CD14-positive monocyte (primary cell): ENCODE results near the gene F2RL3. TPM values are rescaled to one million over a fixed set of nuclear protein-coding genes. Genes with fewer than 3 reads are reported as not detected.

Experiments
- DNase-seq, 3 donors: peaks; one replicate each; pipeline ENCODE4 v3.0.0-alpha.2; 2011 to 2022
- H2AFZ ChIP-seq: 2 replicates; pipeline ENCODE4 v1.6.0; 2012; ENCODE audit warnings: mild to moderate bottlenecking, low read depth, low read length, inconsistent platforms; ENCODE audit not compliant: insufficient read depth, poor library complexity, severe bottlenecking
- H3K27ac ChIP-seq, 2 donors: 1 replicate in 1 of 2; 2 replicates in 1 of 2; pipeline ENCODE4 v1.5.1; 2012 to 2013; ENCODE audit warnings: low read length in 2 of 2, control low read depth in 1 of 2, inconsistent platforms in 1 of 2, low read depth in 1 of 2, mild to moderate bottlenecking in 1 of 2
- H3K27me3 ChIP-seq, 2 donors: one replicate each; pipeline versions ENCODE4 v1.6.0 to v1.6.1; 2011 to 2013; ENCODE audit warnings: low read length in 2 of 2; ENCODE audit not compliant: control insufficient read depth in 2 of 2, insufficient read depth in 2 of 2
- H3K36me3 ChIP-seq, 2 donors: replicated peaks in 1 of 2; 1 replicate in 1 of 2; 2 replicates in 1 of 2; pipeline versions ENCODE4 v1.5.1 to v1.6.1; 2012 to 2013; ENCODE audit warnings: low read length in 2 of 2, control low read depth in 1 of 2, inconsistent platforms in 1 of 2, mild to moderate bottlenecking in 1 of 2; ENCODE audit not compliant: insufficient read depth in 2 of 2, control insufficient read depth in 1 of 2
- H3K4me1 ChIP-seq, 2 donors: 1 replicate in 1 of 2; 2 replicates in 1 of 2; pipeline versions ENCODE4 v1.5.1 to v1.6.1; 2012 to 2013; ENCODE audit warnings: low read length in 2 of 2, control low read depth in 1 of 2, inconsistent platforms in 1 of 2, mild to moderate bottlenecking in 1 of 2, moderate library complexity in 1 of 2; ENCODE audit not compliant: insufficient read depth in 2 of 2, control insufficient read depth in 1 of 2
- H3K4me2 ChIP-seq: replicated peaks from 2 replicates; pipeline ENCODE3; 2012; ENCODE audit warnings: low read length, moderate library complexity, mild to moderate bottlenecking; ENCODE audit not compliant: poor library complexity, severe bottlenecking; ENCODE audit errors: extremely low read depth
- H3K4me3 ChIP-seq, 3 experiments: fragments of 200-600 bp in 1 of 3; sonication (generic) in 1 of 3; replicated peaks in 1 of 3; 1 replicate in 2 of 3; 2 replicates in 1 of 3; pipeline ENCODE4 v1.5.1; 2011 to 2013; ENCODE audit warnings: low read length in 3 of 3, mild to moderate bottlenecking in 3 of 3, control low read depth in 2 of 3, low read depth in 2 of 3, inconsistent platforms in 1 of 3, moderate library complexity in 1 of 3
- H3K79me2 ChIP-seq: 2 replicates; pipeline ENCODE4 v1.6.0; 2012; ENCODE audit warnings: mild to moderate bottlenecking, control low read depth, inconsistent platforms, low read length, moderate library complexity; ENCODE audit not compliant: insufficient read depth
- H3K9ac ChIP-seq: 2 replicates; pipeline ENCODE4 v1.6.0; 2017; ENCODE audit warnings: low read length, mild to moderate bottlenecking; ENCODE audit not compliant: insufficient read depth, poor library complexity, severe bottlenecking
- H3K9me3 ChIP-seq, 2 donors: replicated peaks in 1 of 2; 1 replicate in 1 of 2; 2 replicates in 1 of 2; pipeline versions ENCODE4 v1.5.1 to v1.6.1; 2012 to 2013; ENCODE audit warnings: low read length in 2 of 2, control low read depth in 1 of 2; ENCODE audit not compliant: control insufficient read depth in 1 of 2, insufficient read depth in 1 of 2
- H4K20me1 ChIP-seq: 2 replicates; pipeline ENCODE4 v1.6.0; 2012; ENCODE audit warnings: mild to moderate bottlenecking, low read length, control low read depth, moderate library complexity; ENCODE audit not compliant: insufficient read depth
- H3K27ac Mint-ChIP-seq, 7 donors: one replicate each; pipeline ENCODE4 v1.8.0; 2020; ENCODE audit warnings: mild to moderate bottlenecking in 7 of 7, mixed read lengths in 7 of 7, moderate library complexity in 6 of 7, inconsistent platforms in 2 of 7
- H3K27me3 Mint-ChIP-seq, 3 donors: one replicate each; pipeline ENCODE4 v1.8.0; 2021 to 2022; ENCODE audit warnings: low read depth in 3 of 3, mild to moderate bottlenecking in 3 of 3, mixed read lengths in 3 of 3, moderate library complexity in 3 of 3, inconsistent platforms in 1 of 3
- H3K36me3 Mint-ChIP-seq, 2 donors: one replicate each; pipeline ENCODE4 v1.8.0; 2020; ENCODE audit warnings: mixed read lengths in 2 of 2, inconsistent platforms in 1 of 2, mild to moderate bottlenecking in 1 of 2
- H3K4me1 Mint-ChIP-seq: one replicate; pipeline ENCODE4 v1.8.0; 2020; ENCODE audit warnings: mild to moderate bottlenecking, mixed read lengths
- H3K4me3 Mint-ChIP-seq, 2 donors: one replicate each; pipeline ENCODE4 v1.8.0; 2020; ENCODE audit warnings: mild to moderate bottlenecking in 2 of 2, mixed read lengths in 2 of 2, moderate library complexity in 1 of 2
- H3K9me3 Mint-ChIP-seq, 7 donors: one replicate each; pipeline ENCODE4 v1.8.0; 2020 to 2022; ENCODE audit warnings: mixed read lengths in 7 of 7, mild to moderate bottlenecking in 6 of 7, moderate library complexity in 6 of 7, inconsistent platforms in 2 of 7
- WGBS: methylation state at CpG from one replicate; pipeline ENCODE4 v1.1.5; 2013; ENCODE audit warnings: missing lambda C conversion rate; ENCODE audit not compliant: insufficient coverage; 5-methylcytosine and 5-hydroxymethylcytosine counted together
- intact Hi-C, 2 donors: fragments of 100-400 bp; cut with micrococcal nuclease; formaldehyde crosslinking; loops; one replicate each; pipeline versions ENCODE4 v1.15.0 to v1.15.1; 2023
- polyA plus RNA-seq, 3 donors: library from polyadenylated mRNA; depleted of rRNA in 1 of 3; unstranded in 2 of 3; stranded (reverse) in 1 of 3; fragments of 300-500 nt in 2 of 3; fragments of >200 nt in 1 of 3; fragmentation: Illumina TruSeq in 2 of 3; gene quantifications; 1 replicate in 2 of 3; 2 replicates in 1 of 3; pipeline ENCODE4 v1.2.3, GENCODE V29; 2012 to 2021
- TF ChIP-seq, protein P1 (sequence below): fragments of 200-600 bp; IDR thresholded peaks from one replicate; pipeline ENCODE4 v1.8.0; 2022; ENCODE audit warnings: antibody characterized with exemption, mild to moderate bottlenecking

Gene F2RL3
- polyA plus RNA-seq, 3 donors = 0.05 TPM; not detected in 2

DNA sequence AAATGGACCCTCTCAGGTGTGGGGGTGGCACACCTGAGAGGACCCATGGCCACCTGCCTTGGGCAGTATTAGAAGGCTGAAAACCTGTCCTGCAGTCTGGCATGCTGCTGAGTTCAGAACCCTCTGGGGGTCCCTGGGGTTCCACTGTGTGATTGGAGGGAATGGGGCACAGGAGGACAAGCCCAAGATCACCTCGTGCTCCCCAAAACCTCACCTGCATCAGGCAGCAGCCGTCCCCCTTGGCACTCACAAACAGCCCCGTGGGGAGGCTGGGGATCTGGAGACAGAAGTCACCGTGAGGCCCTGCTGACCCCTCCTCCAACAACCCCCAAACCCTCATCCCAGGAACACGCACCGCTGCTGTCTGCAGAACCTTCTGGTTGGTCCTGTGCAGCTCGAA is 14.5 kb downstream of the F2RL3 start:
- Mint-ChIP-seq H3K4me1 (peaks cover 20% of the 10 kb centered on the region), H3K27ac (peak overlapping the region in 1 of 7 donors; percentile 25), H3K36me3 (peaks cover 4 to 8% of the 10 kb centered on the region in 2 donors), H3K9me3 (peaks cover 0 to 5% (median 2%) of the 10 kb centered on the region in 7 donors), H3K4me3 (no peak overlapping the region), H3K27me3 (peaks cover 7 to 20% (median 15%) of the 10 kb centered on the region in 3 donors)
- DNase-seq = no peak
- Histone ChIP-seq H3K9me3 (no peaks in the 10 kb centered on the region), H2AFZ (no peak overlapping the region), H4K20me1 (no peaks in the 10 kb centered on the region), H3K9ac (no peak overlapping the region), H3K4me1 (peaks cover 27 to 30% of the 10 kb centered on the region in 2 donors), H3K27ac (no peak overlapping the region), H3K79me2 (no peaks in the 10 kb centered on the region), H3K27me3 (no peaks in the 10 kb centered on the region), H3K4me2 (no peak overlapping the region), H3K36me3 (no peaks in the 10 kb centered on the region), H3K4me3 (no peak overlapping the region)
- WGBS = no CpG with 5 or more reads among the region's 7 CpGs
- TF ChIP-seq, protein P1, sequence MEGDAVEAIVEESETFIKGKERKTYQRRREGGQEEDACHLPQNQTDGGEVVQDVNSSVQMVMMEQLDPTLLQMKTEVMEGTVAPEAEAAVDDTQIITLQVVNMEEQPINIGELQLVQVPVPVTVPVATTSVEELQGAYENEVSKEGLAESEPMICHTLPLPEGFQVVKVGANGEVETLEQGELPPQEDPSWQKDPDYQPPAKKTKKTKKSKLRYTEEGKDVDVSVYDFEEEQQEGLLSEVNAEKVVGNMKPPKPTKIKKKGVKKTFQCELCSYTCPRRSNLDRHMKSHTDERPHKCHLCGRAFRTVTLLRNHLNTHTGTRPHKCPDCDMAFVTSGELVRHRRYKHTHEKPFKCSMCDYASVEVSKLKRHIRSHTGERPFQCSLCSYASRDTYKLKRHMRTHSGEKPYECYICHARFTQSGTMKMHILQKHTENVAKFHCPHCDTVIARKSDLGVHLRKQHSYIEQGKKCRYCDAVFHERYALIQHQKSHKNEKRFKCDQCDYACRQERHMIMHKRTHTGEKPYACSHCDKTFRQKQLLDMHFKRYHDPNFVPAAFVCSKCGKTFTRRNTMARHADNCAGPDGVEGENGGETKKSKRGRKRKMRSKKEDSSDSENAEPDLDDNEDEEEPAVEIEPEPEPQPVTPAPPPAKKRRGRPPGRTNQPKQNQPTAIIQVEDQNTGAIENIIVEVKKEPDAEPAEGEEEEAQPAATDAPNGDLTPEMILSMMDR = no peak
- intact Hi-C loops = no loop called here

DNA sequence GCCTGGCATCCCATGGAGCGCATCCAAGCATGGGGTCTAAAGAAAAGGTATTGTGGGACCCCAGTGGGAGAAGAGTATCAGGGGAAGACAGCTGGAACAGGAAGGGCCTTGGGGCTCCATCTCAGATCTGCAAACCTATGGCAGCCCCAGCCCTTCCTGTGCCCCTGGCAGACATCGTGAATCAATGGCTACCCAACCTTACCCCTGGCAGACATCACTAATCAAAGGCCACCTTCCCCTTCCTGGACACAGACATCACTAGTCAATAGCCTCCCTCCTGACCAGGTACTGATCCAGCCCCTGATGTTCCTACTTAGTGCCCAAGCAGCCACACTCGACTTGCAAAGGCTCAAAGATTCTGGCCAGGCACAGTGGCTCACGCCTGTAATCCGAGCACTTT is 15.8 kb downstream of the F2RL3 start:
- Mint-ChIP-seq H3K9me3 (peaks cover 0 to 5% (median 2%) of the 10 kb centered on the region in 7 donors), H3K4me3 (no peak overlapping the region), H3K27me3 (peaks cover 6 to 14% (median 10%) of the 10 kb centered on the region in 3 donors), H3K27ac (no peak overlapping the region), H3K4me1 (peaks cover 11% of the 10 kb centered on the region), H3K36me3 (peaks cover 0 to 2% of the 10 kb centered on the region in 2 donors)
- TF ChIP-seq, protein P1 = no peak
- Histone ChIP-seq H3K79me2 (no peaks in the 10 kb centered on the region), H4K20me1 (no peaks in the 10 kb centered on the region), H3K4me3 (no peak overlapping the region), H3K4me2 (no peak overlapping the region), H2AFZ (no peak overlapping the region), H3K36me3 (no peaks in the 10 kb centered on the region), H3K9me3 (no peaks in the 10 kb centered on the region), H3K27me3 (no peaks in the 10 kb centered on the region), H3K27ac (no peak overlapping the region), H3K4me1 (peaks cover 15 to 19% of the 10 kb centered on the region in 2 donors), H3K9ac (no peak overlapping the region)
- intact Hi-C loops = no loop called here
- 35% methylated on average over 2 of the region's 5 CpGs for WGBS
- no peak for DNase-seq
